Measurements from ENCODE around the gene COX5A. TPM values are rescaled to one million over a fixed set of nuclear protein-coding genes. Genes with fewer than 3 reads are reported as not detected.
"Not testable (repeated sequence)": the region's sequence is repeated elsewhere in the genome, so short reads cannot be mapped to it uniquely, and the experiment has no call there.

The COX5A gene
- total RNA-seq, 1 donor from 2014 or later = 1,257 TPM

DNA sequence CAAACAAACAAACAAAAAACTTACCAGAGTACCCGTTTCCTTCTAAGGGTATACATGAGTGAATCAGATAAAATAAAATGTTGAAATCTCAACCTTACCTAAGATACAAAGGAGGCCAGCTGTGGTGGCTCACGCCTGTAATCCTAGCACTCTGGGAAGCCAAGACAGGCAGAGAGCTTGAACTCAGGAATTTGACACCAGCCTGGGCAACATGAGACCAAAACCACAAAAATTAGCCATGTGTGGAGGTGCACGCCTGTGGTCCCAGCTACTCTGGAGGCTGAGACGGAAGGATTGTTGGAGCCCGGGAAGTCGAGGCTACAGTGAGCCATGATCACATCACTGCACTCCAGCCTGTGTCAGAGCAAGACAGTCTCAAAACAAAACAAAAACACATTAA lies 20.2 kb downstream of the COX5A start:
- intact Hi-C loops (cut with micrococcal nuclease) = no loop called here
- Histone ChIP-seq H3K4me1 (no peaks in the 10 kb centered on the region), H3K27ac (replicated peaks) (no peak overlapping the region), H3K27me3 (ENCODE audit: low read depth) (no peaks in the 10 kb centered on the region), H3K36me3 (peaks cover 100% of the 10 kb centered on the region), H3K4me3 (no peak overlapping the region), H3K9me3 (replicated peaks) (no peaks in the 10 kb centered on the region)
- no peak for DNase-seq
- TF ChIP-seq, protein P1, sequence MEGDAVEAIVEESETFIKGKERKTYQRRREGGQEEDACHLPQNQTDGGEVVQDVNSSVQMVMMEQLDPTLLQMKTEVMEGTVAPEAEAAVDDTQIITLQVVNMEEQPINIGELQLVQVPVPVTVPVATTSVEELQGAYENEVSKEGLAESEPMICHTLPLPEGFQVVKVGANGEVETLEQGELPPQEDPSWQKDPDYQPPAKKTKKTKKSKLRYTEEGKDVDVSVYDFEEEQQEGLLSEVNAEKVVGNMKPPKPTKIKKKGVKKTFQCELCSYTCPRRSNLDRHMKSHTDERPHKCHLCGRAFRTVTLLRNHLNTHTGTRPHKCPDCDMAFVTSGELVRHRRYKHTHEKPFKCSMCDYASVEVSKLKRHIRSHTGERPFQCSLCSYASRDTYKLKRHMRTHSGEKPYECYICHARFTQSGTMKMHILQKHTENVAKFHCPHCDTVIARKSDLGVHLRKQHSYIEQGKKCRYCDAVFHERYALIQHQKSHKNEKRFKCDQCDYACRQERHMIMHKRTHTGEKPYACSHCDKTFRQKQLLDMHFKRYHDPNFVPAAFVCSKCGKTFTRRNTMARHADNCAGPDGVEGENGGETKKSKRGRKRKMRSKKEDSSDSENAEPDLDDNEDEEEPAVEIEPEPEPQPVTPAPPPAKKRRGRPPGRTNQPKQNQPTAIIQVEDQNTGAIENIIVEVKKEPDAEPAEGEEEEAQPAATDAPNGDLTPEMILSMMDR (IDR thresholded peaks at IDR 0.05; ENCODE audit: borderline replicate concordance) = no peak

DNA sequence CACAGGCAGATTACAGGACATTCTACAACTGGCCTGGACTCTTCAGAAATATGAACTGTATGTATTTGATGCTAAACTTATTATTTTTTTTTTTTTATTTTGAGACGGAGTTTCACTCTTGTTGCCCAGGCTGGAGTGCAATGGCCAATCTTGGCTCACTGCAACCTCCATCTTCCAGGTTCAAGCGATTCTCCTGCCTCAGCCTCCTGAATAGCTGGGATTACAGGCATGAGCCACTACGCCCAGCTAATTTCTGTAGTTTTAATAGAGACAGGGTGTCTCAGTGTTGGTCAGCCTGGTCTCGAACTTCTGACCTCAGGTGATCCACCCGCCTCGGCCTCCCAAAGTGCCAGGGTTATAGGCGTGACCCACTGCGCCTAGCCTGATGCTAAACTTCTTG lies 24.1 kb downstream of the COX5A start:
- DNase-seq; H3K9me3 ChIP-seq (replicated peaks); H3K27me3 ChIP-seq (ENCODE audit: low read depth); intact Hi-C loops (cut with micrococcal nuclease); H3K27ac ChIP-seq (replicated peaks); H3K4me1 ChIP-seq; H3K4me3 ChIP-seq: not testable (repeated sequence)
- H3K36me3 ChIP-seq = peaks cover 80% of the 10 kb centered on the region

DNA sequence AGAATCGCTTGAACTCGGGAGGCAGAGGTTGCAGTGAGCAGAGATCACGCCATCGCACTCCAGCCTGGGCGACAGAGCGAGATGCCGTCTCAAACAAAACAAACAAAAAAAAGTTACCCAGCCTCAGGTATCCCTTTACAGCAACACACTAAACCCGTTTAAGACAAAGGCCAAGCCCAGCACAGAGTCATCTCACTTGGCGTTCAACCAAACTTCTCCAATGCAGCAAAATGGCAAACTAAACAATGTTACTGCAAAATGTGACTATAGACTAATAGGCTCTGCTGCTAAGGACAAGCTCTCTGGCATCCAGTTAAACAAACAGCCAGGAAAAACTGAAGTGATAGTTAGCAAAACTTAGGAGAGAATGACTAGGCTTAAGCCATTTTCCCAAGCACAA lies 24.8 kb downstream of the COX5A start:
- Histone ChIP-seq H3K9me3 (replicated peaks) (no peaks in the 10 kb centered on the region), H3K4me3 (no peak overlapping the region), H3K27ac (replicated peaks) (no peak overlapping the region), H3K36me3 (peaks cover 72% of the 10 kb centered on the region), H3K27me3 (ENCODE audit: low read depth) (no peaks in the 10 kb centered on the region), H3K4me1 (no peaks in the 10 kb centered on the region)
- intact Hi-C loops (cut with micrococcal nuclease) = no loop called here
- TF ChIP-seq, protein P1 (IDR thresholded peaks at IDR 0.05; ENCODE audit: borderline replicate concordance) = no peak
- DNase-seq = no peak

DNA sequence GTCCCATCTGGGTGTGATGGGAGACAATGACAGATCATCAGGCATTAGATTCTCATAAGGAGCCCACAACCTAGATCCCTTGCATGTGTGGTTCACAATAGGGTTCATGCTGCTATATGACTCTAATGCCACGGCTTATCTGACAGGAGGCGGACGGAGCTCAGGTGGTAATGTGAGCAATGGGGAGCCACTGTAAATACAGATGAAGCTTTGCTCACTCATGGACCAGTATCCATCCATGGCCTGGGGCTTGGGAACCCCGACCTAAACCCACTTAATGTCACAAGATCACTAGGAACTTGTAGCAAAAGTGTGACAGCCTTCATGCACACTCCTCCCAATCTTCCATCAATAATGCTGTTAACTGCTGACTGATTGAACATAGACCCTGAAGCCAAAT lies 29.2 kb downstream of the COX5A start:
- no peak overlapping the region for H3K4me3 ChIP-seq
- H3K4me1 ChIP-seq = peaks cover 41% of the 10 kb centered on the region
- peaks cover 42% of the 10 kb centered on the region for H3K36me3 ChIP-seq
- TF ChIP-seq, protein P1 (IDR thresholded peaks at IDR 0.05; ENCODE audit: borderline replicate concordance) = no peak
- H3K27me3 ChIP-seq (ENCODE audit: low read depth) = no peaks in the 10 kb centered on the region
- intact Hi-C loops (cut with micrococcal nuclease) = no loop called here
- no peaks in the 10 kb centered on the region for H3K9me3 ChIP-seq (replicated peaks)
- no peak overlapping the region for H3K27ac ChIP-seq (replicated peaks)
- DNase-seq = no peak

DNA sequence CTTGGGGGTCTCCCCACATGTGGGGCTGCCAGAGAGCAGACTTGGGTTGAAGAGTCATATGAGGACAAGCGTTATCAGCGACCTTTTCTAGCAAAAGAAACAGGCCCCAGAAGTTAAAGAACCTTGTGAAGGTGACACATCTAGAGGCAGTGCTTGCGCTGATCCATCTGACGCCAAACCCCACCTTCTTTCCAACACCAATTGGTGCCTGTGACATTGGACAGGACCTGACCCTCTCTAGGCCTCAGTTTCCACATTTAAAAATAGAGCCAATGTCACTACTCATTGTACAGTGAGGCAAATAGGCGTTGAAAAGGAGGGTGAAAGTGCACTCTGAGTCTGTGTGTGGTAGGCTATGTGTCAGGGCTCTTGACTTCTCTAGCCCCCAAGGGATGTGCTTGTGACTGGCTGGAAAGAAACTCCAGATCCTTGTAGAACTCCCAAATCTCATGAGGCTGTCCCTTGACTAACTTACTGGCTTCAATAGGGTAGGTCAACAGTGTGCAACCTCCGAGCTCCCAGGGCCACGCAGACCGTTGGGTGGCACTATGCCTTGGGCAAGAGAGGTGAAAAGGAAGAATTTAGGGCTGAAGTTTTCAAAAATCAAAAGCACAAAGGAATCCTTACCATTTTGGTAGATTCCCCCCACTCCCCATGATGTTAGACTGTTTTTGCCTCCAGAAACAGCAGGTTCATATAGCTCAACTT lies 30.6 kb downstream of the COX5A start:
- H3K36me3 ChIP-seq = peaks cover 42% of the 10 kb centered on the region
- DNase-seq = peak; percentile 43
- H3K9me3 ChIP-seq (replicated peaks) = no peaks in the 10 kb centered on the region
- intact Hi-C loops (cut with micrococcal nuclease) = no loop called here
- peak overlapping the region; percentile 97 for H3K27ac ChIP-seq (replicated peaks)
- TF ChIP-seq, protein P1 (IDR thresholded peaks at IDR 0.05; ENCODE audit: borderline replicate concordance) = no peak
- peak overlapping the region; percentile 93 for H3K4me3 ChIP-seq
- H3K27me3 ChIP-seq (ENCODE audit: low read depth) = no peaks in the 10 kb centered on the region
- peaks cover 52% of the 10 kb centered on the region for H3K4me1 ChIP-seq

DNA sequence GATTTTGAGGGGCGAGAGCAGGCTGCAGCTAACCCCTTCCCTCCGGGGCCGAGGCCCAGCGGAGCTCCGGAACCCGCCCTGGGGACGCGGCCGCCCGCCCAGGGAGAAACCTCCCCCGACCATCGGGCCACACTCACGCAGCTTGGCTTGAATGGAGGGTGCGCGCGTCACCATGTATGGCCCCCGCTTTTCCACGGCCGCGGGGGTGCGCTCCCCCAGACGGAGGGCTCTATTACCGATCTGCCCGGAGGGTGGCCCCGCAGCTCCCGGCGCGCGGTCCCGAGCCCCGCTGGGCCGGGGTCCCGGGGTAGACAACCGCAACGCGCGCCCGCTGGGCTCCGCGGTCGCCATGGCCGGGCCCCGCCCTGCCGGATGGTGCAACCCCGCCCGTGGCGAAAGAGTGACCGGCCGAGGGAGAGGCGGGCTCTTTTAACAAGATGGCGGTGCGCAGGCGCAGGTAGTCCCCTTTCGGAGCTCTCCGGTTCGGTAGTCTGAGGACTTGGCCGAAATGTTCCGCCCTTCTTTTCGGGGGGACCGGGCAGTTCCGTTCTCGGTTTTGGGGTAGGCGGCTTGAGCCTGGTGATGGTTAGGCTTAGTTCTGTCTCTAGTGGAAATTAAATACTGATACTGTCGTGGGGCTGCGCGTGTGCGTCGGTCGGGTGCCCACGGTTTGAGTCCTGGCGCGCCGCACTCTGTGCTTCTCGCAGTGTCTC lies 31.3 kb downstream of the COX5A start, which contains the start of gene FAM219B:
TSS of gene FAM219B (minus strand) at position 402 of the 713 bp plus-strand sequence. CDS start at position 351, 51 bp downstream.
- H3K36me3 ChIP-seq = peaks cover 41% of the 10 kb centered on the region
- peak; percentile 95 for DNase-seq
- intact Hi-C loops (cut with micrococcal nuclease) = no loop called here

More for the DNA sequence above, 31.3 kb downstream of the COX5A start, which contains the start of gene FAM219B:
- TF ChIP-seq, protein P1 (IDR thresholded peaks at IDR 0.05; ENCODE audit: borderline replicate concordance) = no peak
- peak within 1 kb of the TSS; percentile 93 for H3K4me3 ChIP-seq
- H3K9me3 ChIP-seq (replicated peaks) = no peaks in the 10 kb centered on the region
- peak within 1 kb of the TSS; percentile 97 for H3K27ac ChIP-seq (replicated peaks)
- peaks cover 59% of the 10 kb centered on the region for H3K4me1 ChIP-seq
- H3K27me3 ChIP-seq (ENCODE audit: low read depth) = no peaks in the 10 kb centered on the region

All from left ventricle myocardium inferior (tissue), 1 donor.